K562 (cell line): Measurements from ENCODE around the gene TMEM53. TPM values are rescaled to one million over a fixed set of nuclear protein-coding genes. Genes with fewer than 3 reads are reported as not detected.

Experiments used
- HMG20A ChIP-seq: fragments of 450-650 bp; formaldehyde crosslinking; conservative IDR thresholded peaks from 2 replicates; pipeline ENCODE4 v1.4.0; 2020; ENCODE audit warnings: mild to moderate bottlenecking, mixed read lengths
- MGA ChIP-seq: fragments of 450-650 bp; IDR thresholded peaks from 2 replicates; pipeline ENCODE4 v1.6.1; 2016; ENCODE audit warnings: mild to moderate bottlenecking, moderate library complexity
- RB1 ChIP-seq: fragments of 450-650 bp; IDR thresholded peaks from 2 replicates; pipeline ENCODE4 v1.6.1; 2017; ENCODE audit warnings: low read depth, mild to moderate bottlenecking
- TAL1 ChIP-seq: fragments of 450-650 bp; IDR thresholded peaks from 2 replicates; pipeline ENCODE4 v1.6.1; 2016; ENCODE audit warnings: mild to moderate bottlenecking
- ZNF217 ChIP-seq: sonication (generic); formaldehyde crosslinking; IDR thresholded peaks from 2 replicates; pipeline ENCODE4 v1.8.0; 2022; ENCODE audit warnings: mild to moderate bottlenecking, missing genetic modification reagents
- polyA plus RNA-seq, 8 experiments: library from polyadenylated mRNA; depleted of rRNA in 4 of 8; stranded (reverse) in 5 of 8; unstranded in 3 of 8; fragments of >200 nt; fragmentation: Nextera tagmentation in 2 of 8; fragmentation: Illumina TruSeq in 1 of 8; extraction: Ambion mirVana in 2 of 8; extraction: Trizol in 1 of 8; gene quantifications; 2 replicates each; pipeline versions ENCODE4 v1.2.1 to v1.2.3, GENCODE V29; 2011 to 2014; ENCODE audit warnings: inconsistent platforms in 1 of 8, missing spikeins in 1 of 8
- total RNA-seq, 7 experiments: library from RNA; depleted of rRNA in 6 of 7; stranded (reverse); fragments of >200 nt in 6 of 7; fragmentation: Illumina TruSeq in 2 of 7; extraction: Trizol in 2 of 7; gene quantifications; 2 replicates each; pipeline versions ENCODE4 v1.2.1 to v1.2.3, GENCODE V29; 2011 to 2021; ENCODE audit warnings: low replicate concordance in 1 of 7
- TF ChIP-seq, protein P1 (sequence below), 2 experiments: fragments of 450-650 bp; formaldehyde crosslinking in 1 of 2; IDR thresholded peaks; 2 replicates each; pipeline versions ENCODE4 v1.4.0 to v1.6.1; 2014 to 2020; ENCODE audit warnings: mild to moderate bottlenecking in 2 of 2, borderline replicate concordance in 1 of 2, low read depth in 1 of 2

TMEM53 gene
- total and polyA plus RNA-seq, 9 of the 15 experiments (the other 6 are each of a cell fraction or from before 2014, with no cell fraction given): 0.23 to 3.7 (median 2.0) TPM

DNA sequence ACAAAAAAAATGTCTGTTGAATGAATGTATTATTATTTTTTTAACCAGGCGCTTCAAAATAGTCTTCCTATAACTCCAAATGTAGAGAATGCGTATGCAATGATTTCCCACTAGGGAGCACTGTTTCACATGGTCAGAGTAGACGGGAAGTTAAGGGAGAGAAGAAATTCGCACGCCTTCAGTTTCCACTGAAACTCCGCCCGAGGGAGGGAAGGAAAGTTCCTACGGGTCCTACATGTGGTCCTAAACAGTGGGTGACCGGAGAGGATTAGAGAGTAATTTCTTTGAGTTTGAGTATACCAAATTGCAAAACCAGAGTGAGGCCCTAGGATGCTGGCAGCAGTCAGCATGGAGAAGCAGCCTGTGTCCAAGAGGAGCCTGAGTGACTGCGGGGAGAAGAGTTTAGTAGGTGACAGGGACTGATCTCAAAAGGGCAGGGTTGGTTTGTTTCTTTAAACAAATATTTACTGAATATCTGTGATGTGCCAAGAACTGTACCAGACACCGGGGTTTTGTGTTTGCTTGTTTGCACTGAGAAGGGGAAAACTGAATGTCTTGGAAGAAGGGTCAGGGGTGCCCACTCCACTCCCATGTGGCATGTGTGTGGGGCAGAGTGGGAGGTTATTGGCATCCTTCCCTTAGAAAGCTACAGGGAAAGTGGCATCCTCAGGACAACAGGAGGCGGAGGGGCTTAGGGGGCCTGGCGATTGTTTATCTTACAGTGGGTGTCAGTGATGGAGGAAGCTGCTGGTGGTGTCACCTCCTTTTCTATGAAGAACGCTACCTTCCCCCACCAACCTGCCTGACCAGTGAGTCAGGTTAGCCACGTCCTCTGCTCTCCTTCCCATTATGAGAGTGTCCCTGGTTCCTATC, 33.9 kb upstream of the TMEM53 start (continued):
- TF ChIP-seq, protein P1, sequence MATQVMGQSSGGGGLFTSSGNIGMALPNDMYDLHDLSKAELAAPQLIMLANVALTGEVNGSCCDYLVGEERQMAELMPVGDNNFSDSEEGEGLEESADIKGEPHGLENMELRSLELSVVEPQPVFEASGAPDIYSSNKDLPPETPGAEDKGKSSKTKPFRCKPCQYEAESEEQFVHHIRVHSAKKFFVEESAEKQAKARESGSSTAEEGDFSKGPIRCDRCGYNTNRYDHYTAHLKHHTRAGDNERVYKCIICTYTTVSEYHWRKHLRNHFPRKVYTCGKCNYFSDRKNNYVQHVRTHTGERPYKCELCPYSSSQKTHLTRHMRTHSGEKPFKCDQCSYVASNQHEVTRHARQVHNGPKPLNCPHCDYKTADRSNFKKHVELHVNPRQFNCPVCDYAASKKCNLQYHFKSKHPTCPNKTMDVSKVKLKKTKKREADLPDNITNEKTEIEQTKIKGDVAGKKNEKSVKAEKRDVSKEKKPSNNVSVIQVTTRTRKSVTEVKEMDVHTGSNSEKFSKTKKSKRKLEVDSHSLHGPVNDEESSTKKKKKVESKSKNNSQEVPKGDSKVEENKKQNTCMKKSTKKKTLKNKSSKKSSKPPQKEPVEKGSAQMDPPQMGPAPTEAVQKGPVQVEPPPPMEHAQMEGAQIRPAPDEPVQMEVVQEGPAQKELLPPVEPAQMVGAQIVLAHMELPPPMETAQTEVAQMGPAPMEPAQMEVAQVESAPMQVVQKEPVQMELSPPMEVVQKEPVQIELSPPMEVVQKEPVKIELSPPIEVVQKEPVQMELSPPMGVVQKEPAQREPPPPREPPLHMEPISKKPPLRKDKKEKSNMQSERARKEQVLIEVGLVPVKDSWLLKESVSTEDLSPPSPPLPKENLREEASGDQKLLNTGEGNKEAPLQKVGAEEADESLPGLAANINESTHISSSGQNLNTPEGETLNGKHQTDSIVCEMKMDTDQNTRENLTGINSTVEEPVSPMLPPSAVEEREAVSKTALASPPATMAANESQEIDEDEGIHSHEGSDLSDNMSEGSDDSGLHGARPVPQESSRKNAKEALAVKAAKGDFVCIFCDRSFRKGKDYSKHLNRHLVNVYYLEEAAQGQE (IDR thresholded peaks at IDR 0.05; ENCODE audit: borderline replicate concordance): peak; percentile 54; the same call in 1 of the 2 replicates
- TF ChIP-seq, protein P1 (CRISPR knock-in tag; IDR thresholded peaks at IDR 0.05; ENCODE audit: low read depth): no peak
- peak; percentile 27; the same call in 1 of the 2 replicates for TF ChIP-seq MGA
- no peak for TF ChIP-seq HMG20A
- TF ChIP-seq RB1: 0 out of 2 replicates have a peak, but pooled peaks have one; percentile 51
- TF ChIP-seq TAL1: no peak
- no peak for TF ChIP-seq ZNF217 (CRISPR knock-in tag)
